ENCODE results near the gene TMEM43. TPM values are rescaled to one million over a fixed set of nuclear protein-coding genes. Genes with fewer than 3 reads are reported as not detected.

The TMEM43 gene
- total and polyA plus RNA-seq, 2 of the 8 experiments (the other 6 are each of a cell fraction or from before 2014, with no cell fraction given): 27.0 to 33.7 TPM

DNA sequence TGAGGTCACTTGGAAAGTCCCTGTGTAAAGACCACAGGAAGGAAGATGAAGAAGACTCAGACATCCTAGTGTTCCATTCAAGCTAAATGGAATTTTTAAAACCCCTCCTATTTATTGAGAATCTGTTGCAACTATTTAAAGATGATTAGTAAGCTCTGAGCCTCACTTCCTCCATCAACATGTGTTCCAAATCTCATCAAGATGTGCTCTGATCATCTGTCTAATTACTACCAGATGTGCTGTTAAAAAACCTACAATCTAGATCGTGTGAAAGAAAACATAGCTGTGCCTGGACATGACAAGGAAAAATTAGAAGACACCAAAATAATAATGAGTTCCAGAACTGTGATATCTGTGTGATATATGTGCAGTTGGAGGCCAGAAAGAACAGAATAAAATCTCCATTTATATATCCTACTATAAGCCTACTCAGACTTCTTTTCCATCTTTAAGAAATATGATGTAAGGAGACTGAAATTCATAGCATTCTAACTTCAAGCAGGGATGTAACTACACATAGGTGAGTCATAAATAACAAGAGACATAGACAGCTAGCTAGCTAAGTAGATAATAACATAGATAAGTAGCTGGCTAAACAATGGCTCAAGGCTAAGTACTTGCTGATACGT is 45.8 kb downstream of the TMEM43 start (continued):
- TF ChIP-seq, protein P1, sequence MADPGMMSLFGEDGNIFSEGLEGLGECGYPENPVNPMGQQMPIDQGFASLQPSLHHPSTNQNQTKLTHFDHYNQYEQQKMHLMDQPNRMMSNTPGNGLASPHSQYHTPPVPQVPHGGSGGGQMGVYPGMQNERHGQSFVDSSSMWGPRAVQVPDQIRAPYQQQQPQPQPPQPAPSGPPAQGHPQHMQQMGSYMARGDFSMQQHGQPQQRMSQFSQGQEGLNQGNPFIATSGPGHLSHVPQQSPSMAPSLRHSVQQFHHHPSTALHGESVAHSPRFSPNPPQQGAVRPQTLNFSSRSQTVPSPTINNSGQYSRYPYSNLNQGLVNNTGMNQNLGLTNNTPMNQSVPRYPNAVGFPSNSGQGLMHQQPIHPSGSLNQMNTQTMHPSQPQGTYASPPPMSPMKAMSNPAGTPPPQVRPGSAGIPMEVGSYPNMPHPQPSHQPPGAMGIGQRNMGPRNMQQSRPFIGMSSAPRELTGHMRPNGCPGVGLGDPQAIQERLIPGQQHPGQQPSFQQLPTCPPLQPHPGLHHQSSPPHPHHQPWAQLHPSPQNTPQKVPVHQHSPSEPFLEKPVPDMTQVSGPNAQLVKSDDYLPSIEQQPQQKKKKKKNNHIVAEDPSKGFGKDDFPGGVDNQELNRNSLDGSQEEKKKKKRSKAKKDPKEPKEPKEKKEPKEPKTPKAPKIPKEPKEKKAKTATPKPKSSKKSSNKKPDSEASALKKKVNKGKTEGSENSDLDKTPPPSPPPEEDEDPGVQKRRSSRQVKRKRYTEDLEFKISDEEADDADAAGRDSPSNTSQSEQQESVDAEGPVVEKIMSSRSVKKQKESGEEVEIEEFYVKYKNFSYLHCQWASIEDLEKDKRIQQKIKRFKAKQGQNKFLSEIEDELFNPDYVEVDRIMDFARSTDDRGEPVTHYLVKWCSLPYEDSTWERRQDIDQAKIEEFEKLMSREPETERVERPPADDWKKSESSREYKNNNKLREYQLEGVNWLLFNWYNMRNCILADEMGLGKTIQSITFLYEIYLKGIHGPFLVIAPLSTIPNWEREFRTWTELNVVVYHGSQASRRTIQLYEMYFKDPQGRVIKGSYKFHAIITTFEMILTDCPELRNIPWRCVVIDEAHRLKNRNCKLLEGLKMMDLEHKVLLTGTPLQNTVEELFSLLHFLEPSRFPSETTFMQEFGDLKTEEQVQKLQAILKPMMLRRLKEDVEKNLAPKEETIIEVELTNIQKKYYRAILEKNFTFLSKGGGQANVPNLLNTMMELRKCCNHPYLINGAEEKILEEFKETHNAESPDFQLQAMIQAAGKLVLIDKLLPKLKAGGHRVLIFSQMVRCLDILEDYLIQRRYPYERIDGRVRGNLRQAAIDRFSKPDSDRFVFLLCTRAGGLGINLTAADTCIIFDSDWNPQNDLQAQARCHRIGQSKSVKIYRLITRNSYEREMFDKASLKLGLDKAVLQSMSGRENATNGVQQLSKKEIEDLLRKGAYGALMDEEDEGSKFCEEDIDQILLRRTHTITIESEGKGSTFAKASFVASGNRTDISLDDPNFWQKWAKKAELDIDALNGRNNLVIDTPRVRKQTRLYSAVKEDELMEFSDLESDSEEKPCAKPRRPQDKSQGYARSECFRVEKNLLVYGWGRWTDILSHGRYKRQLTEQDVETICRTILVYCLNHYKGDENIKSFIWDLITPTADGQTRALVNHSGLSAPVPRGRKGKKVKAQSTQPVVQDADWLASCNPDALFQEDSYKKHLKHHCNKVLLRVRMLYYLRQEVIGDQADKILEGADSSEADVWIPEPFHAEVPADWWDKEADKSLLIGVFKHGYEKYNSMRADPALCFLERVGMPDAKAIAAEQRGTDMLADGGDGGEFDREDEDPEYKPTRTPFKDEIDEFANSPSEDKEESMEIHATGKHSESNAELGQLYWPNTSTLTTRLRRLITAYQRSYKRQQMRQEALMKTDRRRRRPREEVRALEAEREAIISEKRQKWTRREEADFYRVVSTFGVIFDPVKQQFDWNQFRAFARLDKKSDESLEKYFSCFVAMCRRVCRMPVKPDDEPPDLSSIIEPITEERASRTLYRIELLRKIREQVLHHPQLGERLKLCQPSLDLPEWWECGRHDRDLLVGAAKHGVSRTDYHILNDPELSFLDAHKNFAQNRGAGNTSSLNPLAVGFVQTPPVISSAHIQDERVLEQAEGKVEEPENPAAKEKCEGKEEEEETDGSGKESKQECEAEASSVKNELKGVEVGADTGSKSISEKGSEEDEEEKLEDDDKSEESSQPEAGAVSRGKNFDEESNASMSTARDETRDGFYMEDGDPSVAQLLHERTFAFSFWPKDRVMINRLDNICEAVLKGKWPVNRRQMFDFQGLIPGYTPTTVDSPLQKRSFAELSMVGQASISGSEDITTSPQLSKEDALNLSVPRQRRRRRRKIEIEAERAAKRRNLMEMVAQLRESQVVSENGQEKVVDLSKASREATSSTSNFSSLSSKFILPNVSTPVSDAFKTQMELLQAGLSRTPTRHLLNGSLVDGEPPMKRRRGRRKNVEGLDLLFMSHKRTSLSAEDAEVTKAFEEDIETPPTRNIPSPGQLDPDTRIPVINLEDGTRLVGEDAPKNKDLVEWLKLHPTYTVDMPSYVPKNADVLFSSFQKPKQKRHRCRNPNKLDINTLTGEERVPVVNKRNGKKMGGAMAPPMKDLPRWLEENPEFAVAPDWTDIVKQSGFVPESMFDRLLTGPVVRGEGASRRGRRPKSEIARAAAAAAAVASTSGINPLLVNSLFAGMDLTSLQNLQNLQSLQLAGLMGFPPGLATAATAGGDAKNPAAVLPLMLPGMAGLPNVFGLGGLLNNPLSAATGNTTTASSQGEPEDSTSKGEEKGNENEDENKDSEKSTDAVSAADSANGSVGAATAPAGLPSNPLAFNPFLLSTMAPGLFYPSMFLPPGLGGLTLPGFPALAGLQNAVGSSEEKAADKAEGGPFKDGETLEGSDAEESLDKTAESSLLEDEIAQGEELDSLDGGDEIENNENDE (IDR thresholded peaks at IDR 0.05; ENCODE audit: insufficient replicate concordance, low read length): no peak
- TF ChIP-seq POLR2AphosphoS5 (IDR thresholded peaks at IDR 0.05; ENCODE audit: low read depth, low read length): no peak
- no peak for TF ChIP-seq SP4 (IDR thresholded peaks at IDR 0.05; ENCODE audit: low read length)
- TF ChIP-seq NRF1 (IDR thresholded peaks at IDR 0.05; ENCODE audit: low read depth, low read length): no peak
- TF ChIP-seq ASH2L (IDR thresholded peaks at IDR 0.05; ENCODE audit: low read length): no peak
- TF ChIP-seq HDAC6 (IDR thresholded peaks at IDR 0.05; ENCODE audit: low read depth, low read length): no peak
- no peak for TF ChIP-seq KDM1A (IDR thresholded peaks at IDR 0.05; ENCODE audit: borderline replicate concordance, low read length)
- TF ChIP-seq RFX5 (IDR thresholded peaks at IDR 0.05; ENCODE audit: borderline replicate concordance, low read depth, low read length): no peak
- no peak for TF ChIP-seq PHF8 (conservative IDR thresholded peaks at IDR 0.05; ENCODE audit: low read depth, low read length)
- TF ChIP-seq TBP (IDR thresholded peaks at IDR 0.05; ENCODE audit: low read depth, low read length): no peak
- no peak for TF ChIP-seq CHD2 (IDR thresholded peaks at IDR 0.05; ENCODE audit: low read length)
- TF ChIP-seq, protein P2, sequence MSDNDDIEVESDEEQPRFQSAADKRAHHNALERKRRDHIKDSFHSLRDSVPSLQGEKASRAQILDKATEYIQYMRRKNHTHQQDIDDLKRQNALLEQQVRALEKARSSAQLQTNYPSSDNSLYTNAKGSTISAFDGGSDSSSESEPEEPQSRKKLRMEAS (IDR thresholded peaks at IDR 0.05): no peak
